H54 (cell line): ENCODE results near the gene GGTA1.
"Not testable (repeated sequence)": the region's sequence is repeated elsewhere in the genome, so short reads cannot be mapped to it uniquely, and the experiment has no call there.

Experiments used
- DNase-seq: peaks from one replicate; pipeline ENCODE4 v3.0.0; 2011; ENCODE audit warnings: low spot score, mixed read lengths; ENCODE audit not compliant: insufficient read length
- FAIRE-seq: peaks from 3 replicates; lab custom pipeline; 2011; peaks lifted over from hg19 to GRCh38; lab: Jason Lieb, UNC
- POLR2A ChIP-seq: IDR thresholded peaks from 2 replicates; pipeline ENCODE4 v1.6.1; 2011; ENCODE audit warnings: low read depth, mild to moderate bottlenecking, low read length

Gene GGTA1

GRCh38 chr9:121455527-121456239, 44.0 kb downstream of the GGTA1 start:
- DNase-seq: no peak
- no peak for FAIRE-seq
- no peak for TF ChIP-seq POLR2A

GRCh38 chr9:121454972-121455371, 44.7 kb downstream of the GGTA1 start:
- no peak for TF ChIP-seq POLR2A
- DNase-seq: no peak
- FAIRE-seq: no peak

- no peak for TF ChIP-seq POLR2A
- FAIRE-seq (no peak), DNase-seq (no peak)
Observed at GRCh38 chr9:121453232-121453892, 46.3 kb downstream of the GGTA1 start.

GRCh38 chr9:121452085-121452484, 47.6 kb downstream of the GGTA1 start:
- DNase-seq (no peak), FAIRE-seq (no peak)
- TF ChIP-seq POLR2A: no peak

GRCh38 chr9:121451586-121451985, 48.1 kb downstream of the GGTA1 start:
- DNase-seq: no peak
- FAIRE-seq: no peak
- no peak for TF ChIP-seq POLR2A

- no peak for DNase-seq
- FAIRE-seq: no peak
- TF ChIP-seq POLR2A: no peak
Observed at GRCh38 chr9:121450241-121450640, 49.4 kb downstream of the GGTA1 start.

- DNase-seq (no peak), FAIRE-seq (no peak)
- no peak for TF ChIP-seq POLR2A
Observed at GRCh38 chr9:121449786-121450185, 49.9 kb downstream of the GGTA1 start.

- no peak for TF ChIP-seq POLR2A
- no peak for FAIRE-seq
- DNase-seq: no peak
Observed at GRCh38 chr9:121447321-121447834, 52.3 kb downstream of the GGTA1 start.

- FAIRE-seq (no peak), DNase-seq (no peak)
- no peak for TF ChIP-seq POLR2A
Observed at GRCh38 chr9:121445986-121446385, 53.7 kb downstream of the GGTA1 start.

GRCh38 chr9:121443981-121444380, 55.7 kb downstream of the GGTA1 start:
- no peak for FAIRE-seq
- no peak for TF ChIP-seq POLR2A
- DNase-seq: no peak

- DNase-seq: no peak
- no peak for FAIRE-seq
- no peak for TF ChIP-seq POLR2A
Observed at GRCh38 chr9:121441165-121441564, 58.5 kb downstream of the GGTA1 start.

GRCh38 chr9:121439711-121440664, 59.7 kb downstream of the GGTA1 start:
- no peak for TF ChIP-seq POLR2A
- DNase-seq (peak; percentile 73), FAIRE-seq (peak; percentile 77)

- TF ChIP-seq POLR2A: no peak
- FAIRE-seq (no peak), DNase-seq (no peak)
Observed at GRCh38 chr9:121439016-121439415, 60.6 kb downstream of the GGTA1 start.

GRCh38 chr9:121437891-121438290, 61.8 kb downstream of the GGTA1 start:
- FAIRE-seq: no peak
- no peak for TF ChIP-seq POLR2A
- no peak for DNase-seq

- DNase-seq, FAIRE-seq: not testable (repeated sequence)
Observed at GRCh38 chr9:121437046-121437445, 62.6 kb downstream of the GGTA1 start.
